Measurements from ENCODE around the gene UBP1. TPM values are rescaled to one million over a fixed set of nuclear protein-coding genes. Genes with fewer than 3 reads are reported as not detected.

UBP1 gene
- total and polyA plus RNA-seq, 9 of the 15 experiments (the other 6 are each of a cell fraction or from before 2014, with no cell fraction given), result 13.6 to 143 (median 79.6) TPM

DNA sequence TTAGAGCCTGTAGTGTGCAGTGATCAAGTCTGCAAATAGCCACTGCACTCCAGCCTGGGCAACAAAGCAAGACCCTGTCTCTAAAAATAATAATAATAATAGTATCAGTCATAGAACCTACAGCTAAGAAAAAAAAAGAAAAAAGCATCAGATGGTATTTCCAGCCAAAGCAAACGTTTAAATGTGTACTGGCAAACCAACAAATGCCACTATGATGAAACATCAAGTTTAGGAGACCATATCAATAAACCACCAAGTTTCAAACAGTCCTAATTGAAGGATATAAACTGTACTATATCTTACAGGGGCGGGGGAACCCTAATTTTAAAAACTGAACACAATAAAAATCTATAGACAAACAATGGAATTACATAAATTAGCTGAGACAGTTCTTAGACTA, 6.4 kb downstream of the UBP1 start:
- no peak overlapping the region for H3K4me2 ChIP-seq (ENCODE audit: insufficient read depth, low read length)
- no TSS peak for BruUV-seq (replicated peaks)
- CTCF ChIA-PET (ENCODE audit: low intra/inter-chr PET ratio), result interaction anchor here (0.6 kb wide), 1 partner anchor 326 kb away, joined by 4 read pairs; no protein-coding TSS in a partner anchor
- no peak for ATAC-seq
- in situ Hi-C loops (cut with MboI), result no loop called here
- H3K9me3 ChIP-seq (replicated peaks; ENCODE audit: control insufficient read depth, insufficient read depth, low read depth, low read length), result no peaks in the 10 kb centered on the region
- no peak for DNase-seq (ENCODE audit: extremely low read depth in 1 of 4, low spot score in 3 of 4)
- peaks cover 54% of the 10 kb centered on the region for H4K20me1 ChIP-seq (replicated peaks; ENCODE audit: control insufficient read depth, insufficient read depth, low read length)
- H3K4me1 ChIP-seq (replicated peaks in 1 of 2; ENCODE audit: control insufficient read depth in 2 of 2, insufficient read depth in 2 of 2, low read length in 2 of 2), result peaks cover 4 to 23% of the 10 kb centered on the region in 2 experiments; a peak in 3 of 5 replicates
- POLR2A ChIA-PET, result interaction anchor here (1.2 to 2.0 kb wide), 3 partner anchors 8 to 14 kb away, joined by 3 to 6 read pairs (median 4); no protein-coding TSS in a partner anchor
- no peak for FAIRE-seq
- H3K27ac ChIP-seq (ENCODE audit: extremely low read depth, low read depth, low read length), result no peak overlapping the region
- no peak overlapping the region for H3K9ac ChIP-seq (ENCODE audit: insufficient read depth in 1 of 2, low read depth in 2 of 2, low read length in 2 of 2)
- no peak overlapping the region for H2AFZ ChIP-seq (ENCODE audit: low read depth, low read length)
- no peak overlapping the region for H3K4me3 ChIP-seq
- intact Hi-C loops (cut with micrococcal nuclease), result no loop called here
- WGBS (ENCODE audit: insufficient coverage, low coverage, missing lambda C conversion rate), result 57% methylated on average over 2 of the region's 2 CpGs
- no peaks in the 10 kb centered on the region for H3K27me3 ChIP-seq (ENCODE audit: control insufficient read depth in 2 of 2, insufficient read depth in 2 of 2, low read length in 2 of 2)
- TF ChIP-seq ZC3H8 (IDR thresholded peaks at IDR 0.05) (no peak), ZNF79 (CRISPR knock-in tag; IDR thresholded peaks at IDR 0.05; ENCODE audit: low read depth) (no peak), SIN3B (IDR thresholded peaks at IDR 0.05; ENCODE audit: low read depth) (no peak), HEY1 (CRISPR knock-in tag; IDR thresholded peaks at IDR 0.05; ENCODE audit: borderline replicate concordance) (no peak), ZNF57 (CRISPR knock-in tag; IDR thresholded peaks at IDR 0.05) (no peak)
- TF ChIP-seq, protein P1, sequence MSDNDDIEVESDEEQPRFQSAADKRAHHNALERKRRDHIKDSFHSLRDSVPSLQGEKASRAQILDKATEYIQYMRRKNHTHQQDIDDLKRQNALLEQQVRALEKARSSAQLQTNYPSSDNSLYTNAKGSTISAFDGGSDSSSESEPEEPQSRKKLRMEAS (CRISPR knock-in tag; IDR thresholded peaks at IDR 0.05), result no peak
- TF ChIP-seq, protein P2, sequence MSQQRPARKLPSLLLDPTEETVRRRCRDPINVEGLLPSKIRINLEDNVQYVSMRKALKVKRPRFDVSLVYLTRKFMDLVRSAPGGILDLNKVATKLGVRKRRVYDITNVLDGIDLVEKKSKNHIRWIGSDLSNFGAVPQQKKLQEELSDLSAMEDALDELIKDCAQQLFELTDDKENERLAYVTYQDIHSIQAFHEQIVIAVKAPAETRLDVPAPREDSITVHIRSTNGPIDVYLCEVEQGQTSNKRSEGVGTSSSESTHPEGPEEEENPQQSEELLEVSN (IDR thresholded peaks at IDR 0.05; ENCODE audit: borderline replicate concordance in 1 of 2, extremely low read depth in 1 of 2, insufficient read depth in 1 of 2, insufficient read length in 1 of 2, low read depth in 1 of 2, low read length in 1 of 2, poor library complexity in 1 of 2, severe bottlenecking in 1 of 2), result no peak
- TF ChIP-seq, protein P3, sequence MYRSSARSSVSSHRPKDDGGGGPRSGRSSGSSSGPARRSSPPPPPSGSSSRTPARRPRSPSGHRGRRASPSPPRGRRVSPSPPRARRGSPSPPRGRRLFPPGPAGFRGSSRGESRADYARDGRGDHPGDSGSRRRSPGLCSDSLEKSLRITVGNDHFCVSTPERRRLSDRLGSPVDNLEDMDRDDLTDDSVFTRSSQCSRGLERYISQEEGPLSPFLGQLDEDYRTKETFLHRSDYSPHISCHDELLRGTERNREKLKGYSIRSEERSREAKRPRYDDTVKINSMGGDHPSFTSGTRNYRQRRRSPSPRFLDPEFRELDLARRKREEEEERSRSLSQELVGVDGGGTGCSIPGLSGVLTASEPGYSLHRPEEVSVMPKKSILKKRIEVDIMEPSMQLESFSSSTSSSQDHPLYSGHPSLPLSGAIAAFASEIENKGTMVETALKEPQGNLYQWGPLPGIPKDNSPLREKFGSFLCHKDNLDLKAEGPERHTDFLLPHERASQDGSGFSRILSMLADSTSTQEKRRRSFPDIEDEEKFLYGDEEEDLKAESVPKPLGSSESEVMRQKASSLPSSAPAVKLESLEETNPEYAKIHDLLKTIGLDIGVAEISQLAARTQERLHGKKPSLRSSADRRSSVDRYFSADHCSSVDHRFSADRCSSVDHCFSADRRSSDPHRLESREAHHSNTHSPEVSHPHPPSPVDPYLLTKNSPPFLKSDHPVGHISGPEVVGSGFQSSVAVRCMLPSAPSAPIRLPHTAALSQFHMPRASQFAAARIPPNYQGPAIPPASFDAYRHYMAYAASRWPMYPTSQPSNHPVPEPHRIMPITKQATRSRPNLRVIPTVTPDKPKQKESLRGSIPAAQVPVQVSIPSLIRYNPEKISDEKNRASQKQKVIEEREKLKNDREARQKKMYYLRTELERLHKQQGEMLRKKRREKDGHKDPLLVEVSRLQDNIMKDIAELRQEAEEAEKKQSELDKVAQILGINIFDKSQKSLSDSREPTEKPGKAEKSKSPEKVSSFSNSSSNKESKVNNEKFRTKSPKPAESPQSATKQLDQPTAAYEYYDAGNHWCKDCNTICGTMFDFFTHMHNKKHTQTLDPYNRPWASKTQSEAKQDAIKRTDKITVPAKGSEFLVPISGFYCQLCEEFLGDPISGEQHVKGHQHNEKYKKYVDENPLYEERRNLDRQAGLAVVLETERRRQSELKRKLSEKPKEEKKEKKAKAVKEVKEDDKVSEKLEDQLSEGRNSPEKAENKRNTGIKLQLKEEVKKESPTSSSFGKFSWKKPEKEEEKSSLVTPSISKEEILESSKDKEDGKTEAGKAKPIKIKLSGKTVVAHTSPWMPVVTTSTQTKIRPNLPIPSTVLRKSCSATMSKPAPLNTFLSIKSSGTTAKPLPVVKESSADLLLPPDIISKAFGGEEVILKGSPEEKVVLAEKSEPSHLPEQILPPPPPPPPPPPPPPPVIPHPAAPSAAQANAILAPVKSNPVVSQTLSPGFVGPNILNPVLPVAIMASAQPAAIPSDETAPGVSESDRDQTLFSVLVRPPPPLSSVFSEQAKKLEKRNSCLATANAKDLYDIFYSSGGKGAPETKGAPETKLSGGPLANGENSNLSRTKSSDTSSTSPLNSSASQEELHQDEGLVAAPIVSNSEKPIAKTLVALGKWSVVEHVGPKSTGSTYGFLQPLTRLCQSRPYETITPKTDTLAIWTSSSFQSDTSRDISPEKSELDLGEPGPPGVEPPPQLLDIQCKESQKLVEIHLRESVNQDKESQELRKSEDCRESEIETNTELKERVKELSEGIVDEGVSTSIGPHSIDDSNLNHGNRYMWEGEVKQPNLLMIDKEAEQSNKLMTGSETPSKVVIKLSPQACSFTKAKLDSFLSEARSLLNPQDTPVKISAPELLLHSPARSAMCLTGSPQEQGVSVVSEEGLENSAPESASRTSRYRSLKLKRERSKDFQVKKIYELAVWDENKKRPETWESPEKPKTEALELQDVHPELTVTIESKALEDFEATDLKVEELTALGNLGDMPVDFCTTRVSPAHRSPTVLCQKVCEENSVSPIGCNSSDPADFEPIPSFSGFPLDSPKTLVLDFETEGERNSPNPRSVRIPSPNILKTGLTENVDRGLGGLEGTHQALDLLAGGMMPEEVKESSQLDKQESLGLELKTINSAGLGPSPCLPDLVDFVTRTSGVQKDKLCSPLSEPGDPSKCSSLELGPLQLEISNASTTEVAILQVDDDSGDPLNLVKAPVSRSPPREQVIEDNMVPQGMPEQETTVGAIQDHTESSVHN (IDR thresholded peaks at IDR 0.05; ENCODE audit: borderline replicate concordance in 1 of 2, low read depth in 1 of 2), result no peak
- TF ChIP-seq, protein P4, sequence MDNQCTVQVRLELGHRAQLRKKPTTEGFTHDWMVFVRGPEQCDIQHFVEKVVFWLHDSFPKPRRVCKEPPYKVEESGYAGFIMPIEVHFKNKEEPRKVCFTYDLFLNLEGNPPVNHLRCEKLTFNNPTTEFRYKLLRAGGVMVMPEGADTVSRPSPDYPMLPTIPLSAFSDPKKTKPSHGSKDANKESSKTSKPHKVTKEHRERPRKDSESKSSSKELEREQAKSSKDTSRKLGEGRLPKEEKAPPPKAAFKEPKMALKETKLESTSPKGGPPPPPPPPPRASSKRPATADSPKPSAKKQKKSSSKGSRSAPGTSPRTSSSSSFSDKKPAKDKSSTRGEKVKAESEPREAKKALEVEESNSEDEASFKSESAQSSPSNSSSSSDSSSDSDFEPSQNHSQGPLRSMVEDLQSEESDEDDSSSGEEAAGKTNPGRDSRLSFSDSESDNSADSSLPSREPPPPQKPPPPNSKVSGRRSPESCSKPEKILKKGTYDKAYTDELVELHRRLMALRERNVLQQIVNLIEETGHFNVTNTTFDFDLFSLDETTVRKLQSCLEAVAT (IDR thresholded peaks at IDR 0.05), result no peak
- no peaks in the 10 kb centered on the region for H3K9me1 ChIP-seq (ENCODE audit: control insufficient read depth, insufficient read depth, low read length)
- peaks cover 6% of the 10 kb centered on the region; the same call in 2 of the 3 replicates for H3K36me3 ChIP-seq (ENCODE audit: control insufficient read depth, insufficient read depth, low read length)
- H3K79me2 ChIP-seq (ENCODE audit: control insufficient read depth, insufficient read depth, low read length), result peaks cover 99% of the 10 kb centered on the region
